Adipose tissue (tissue), 3 donors: ENCODE results near the gene TRIM17. TPM values are rescaled to one million over a fixed set of nuclear protein-coding genes. Genes with fewer than 3 reads are reported as not detected.

ENCODE experiments used
- H3K27ac ChIP-seq: one replicate; pipeline ENCODE4 v1.5.1; 2013; ENCODE audit warnings: low read depth, low read length
- WGBS, 3 donors: extraction: QIAGEN DNeasy Blood & Tissue Kit; methylation state at CpG; one replicate each; pipeline ENCODE4 v1.1.7; 2013; 5-methylcytosine and 5-hydroxymethylcytosine counted together
- polyA plus RNA-seq, 3 donors: library from polyadenylated mRNA; stranded (reverse); fragments of 200-250 nt; gene quantifications; one replicate each; pipeline ENCODE4 v1.2.3, GENCODE V29; 2013
- donor health status: healthy with polysubstance abuse.
- donor health status: Bipolar disorder and iron deficiency.
- donor health status: healthy.

TRIM17 gene
- polyA plus RNA-seq, 3 donors: 0.21 to 0.43 TPM; not detected in 1

DNA sequence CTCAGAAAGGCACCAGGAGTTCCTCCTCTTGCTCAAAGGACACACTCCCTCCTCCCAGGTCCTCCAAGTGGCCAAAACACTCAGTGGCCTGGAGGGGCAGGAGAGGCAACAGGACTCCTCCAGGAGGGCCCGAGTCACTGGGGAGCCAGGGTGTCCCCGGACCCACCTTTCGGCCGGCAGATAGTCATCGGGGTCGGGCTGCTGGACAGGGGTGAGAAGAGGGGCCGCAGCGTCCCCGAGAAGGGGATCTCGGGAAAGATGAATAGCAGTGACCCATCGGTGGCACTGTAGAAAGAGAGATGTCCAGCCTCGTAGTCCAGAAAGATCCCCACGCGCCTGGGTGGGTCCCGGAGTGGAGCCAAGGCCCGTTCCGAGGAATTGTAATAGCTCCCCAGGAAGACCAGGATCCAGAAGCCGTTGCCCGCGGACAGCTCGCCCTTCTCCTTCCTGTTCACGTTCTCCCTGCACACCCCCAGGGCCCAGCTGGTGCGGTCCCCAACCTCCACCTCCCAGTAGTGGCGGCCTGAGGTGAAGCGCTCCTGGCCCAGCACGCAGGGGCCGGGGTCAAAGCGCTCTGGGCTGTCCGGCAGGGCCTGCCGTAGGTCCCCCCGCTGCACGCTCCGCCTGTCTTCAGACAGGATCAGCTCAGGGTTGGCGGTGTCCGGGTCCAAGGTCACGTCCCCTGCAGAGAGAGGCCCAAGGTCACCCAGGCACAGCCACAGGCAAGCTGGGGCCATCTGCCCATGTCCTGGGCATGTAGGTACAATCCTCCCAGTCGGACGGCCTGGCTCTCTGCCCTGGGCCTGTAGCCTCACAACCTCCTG is 21.9 kb downstream of the TRIM17 start:
- 91 to 94% (median 93%) methylated on average over 38 of the region's 38 CpGs for WGBS, 3 donors
- H3K27ac ChIP-seq: no peak overlapping the region

DNA sequence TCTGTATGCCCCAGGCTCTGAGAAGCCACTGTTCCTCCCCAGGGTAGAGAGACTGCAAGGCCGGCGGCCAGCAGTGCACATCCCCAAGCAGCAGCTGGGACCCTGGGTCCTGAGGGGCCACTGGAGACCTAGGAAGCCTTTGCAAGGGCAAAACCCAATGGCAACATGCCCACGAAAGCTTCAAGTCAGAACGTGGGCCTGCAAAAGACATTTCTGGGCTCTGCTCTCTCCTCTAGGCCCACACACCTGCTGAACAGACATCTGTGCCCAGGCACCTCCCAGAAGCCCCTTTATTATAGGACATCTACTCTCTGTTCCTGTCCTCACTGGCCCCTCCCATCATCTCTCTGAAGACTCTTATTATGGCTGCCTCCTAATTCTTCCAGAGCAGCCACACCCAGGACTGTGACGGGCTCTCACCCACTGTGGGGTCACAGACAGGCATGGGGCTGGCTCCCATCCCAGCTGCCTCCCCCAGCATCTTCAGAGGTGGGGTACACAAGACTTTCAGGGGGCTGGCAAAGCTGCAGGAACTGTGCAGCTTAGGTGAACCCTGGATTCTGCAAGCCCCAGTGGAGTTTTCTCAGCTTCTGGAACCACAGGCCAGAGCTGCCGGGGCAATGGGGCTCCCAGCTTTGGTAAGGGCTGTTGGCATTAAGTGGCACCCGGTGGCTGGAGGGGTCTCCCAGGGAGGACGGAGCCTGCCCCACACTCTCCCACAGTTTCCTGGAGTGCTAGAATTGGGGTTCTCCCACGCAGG is 22.7 kb downstream of the TRIM17 start:
- no peak overlapping the region for H3K27ac ChIP-seq
- WGBS, 3 donors: 76 to 88% (median 84%) methylated on average over 9 of the region's 9 CpGs

DNA sequence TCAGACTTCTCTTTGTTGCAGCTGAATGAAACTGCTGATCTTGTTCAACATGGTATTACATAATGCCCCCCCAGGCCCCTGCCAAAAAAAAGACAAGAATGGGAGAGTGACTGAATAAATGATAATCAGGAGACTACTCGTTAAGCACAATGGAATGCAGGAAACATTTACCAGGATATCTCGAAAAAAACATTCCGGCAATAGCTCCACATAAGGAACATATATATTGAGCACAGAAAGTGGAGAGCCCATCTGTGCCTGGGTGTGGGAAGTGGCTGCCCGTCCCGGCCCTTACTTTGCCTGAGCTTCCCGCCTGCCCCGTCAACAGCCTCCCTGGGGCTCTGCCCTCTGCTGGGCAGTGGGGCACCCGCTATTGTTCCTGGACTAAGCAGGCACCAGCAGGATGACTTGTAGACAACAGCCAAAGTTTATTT is 23.4 kb downstream of the TRIM17 start:
- 34 to 38% (median 37%) methylated on average over 8 of the region's 8 CpGs for WGBS, 3 donors
- H3K27ac ChIP-seq: no peak overlapping the region

DNA sequence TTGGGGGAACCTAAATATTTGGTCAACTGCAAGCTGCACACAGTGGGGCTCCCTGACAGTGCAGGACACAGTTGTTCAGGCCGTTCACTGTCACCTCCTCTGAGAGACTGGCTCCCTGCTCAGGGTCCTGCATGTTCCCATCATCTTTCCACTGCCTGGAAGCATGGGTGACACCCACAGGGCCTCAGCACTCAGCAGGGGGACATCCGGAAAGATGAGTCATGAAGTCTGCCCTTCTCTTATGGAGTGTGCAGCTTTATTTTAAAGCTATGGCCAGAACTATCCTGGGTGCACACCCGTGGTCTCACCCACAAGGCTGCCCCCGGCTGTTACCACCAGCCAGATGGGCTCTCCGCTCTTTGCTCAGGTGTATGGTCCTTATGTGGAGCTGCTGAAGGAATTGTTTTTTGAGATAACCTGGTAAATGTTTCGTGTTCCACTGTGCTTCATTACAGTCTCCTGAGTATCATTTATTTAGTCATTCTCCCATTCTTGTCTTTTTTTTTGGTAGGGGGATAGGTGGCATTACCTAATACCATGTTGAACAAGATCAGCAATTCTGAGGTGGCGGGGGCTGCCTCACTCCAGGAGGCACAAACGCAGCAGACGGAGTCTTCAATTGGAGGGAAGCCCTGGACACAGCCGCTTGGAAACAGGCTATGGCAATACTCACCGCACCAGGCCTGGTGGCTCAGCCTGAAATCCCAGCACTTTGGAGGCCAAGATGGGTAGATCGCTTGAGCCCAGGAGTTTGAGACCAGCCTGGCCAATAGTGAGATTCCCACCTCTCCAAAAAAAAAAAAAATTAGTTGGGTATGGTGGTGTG is 24.3 kb downstream of the TRIM17 start:
- WGBS, 3 donors: 90 to 93% (median 92%) methylated on average over 12 of the region's 12 CpGs
- no peak overlapping the region for H3K27ac ChIP-seq

DNA sequence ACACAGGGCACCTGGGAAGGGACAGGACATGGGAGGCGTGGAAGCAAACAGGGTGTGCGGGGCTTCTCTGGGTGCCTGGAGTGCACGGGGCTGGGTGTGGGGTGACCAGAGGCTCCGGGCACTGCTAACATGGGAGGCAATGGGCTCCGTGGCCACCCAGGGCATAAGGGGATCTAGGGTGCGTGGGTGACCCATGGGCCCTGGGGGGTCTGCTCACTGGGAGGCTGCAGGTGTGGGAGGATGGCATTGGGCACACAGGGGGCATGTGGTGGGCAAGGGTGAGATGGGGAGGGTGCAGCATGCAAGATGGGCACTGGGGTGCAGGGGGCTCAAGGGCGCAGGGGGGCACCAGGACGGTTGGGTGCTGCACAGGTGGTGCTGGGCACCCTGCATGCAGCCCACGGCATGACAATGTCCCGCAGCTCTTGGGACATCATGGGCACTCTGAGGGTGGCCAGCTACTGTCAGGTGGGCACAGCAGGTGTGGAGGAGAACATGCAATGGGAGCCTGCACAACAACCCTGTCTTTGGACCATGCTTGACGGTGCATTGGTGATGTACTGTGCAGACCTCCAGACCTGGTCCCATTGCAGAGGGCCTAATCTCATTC is 25.1 kb downstream of the TRIM17 start:
- 89 to 93% (median 91%) methylated on average over 11 of the region's 11 CpGs for WGBS, 3 donors

DNA sequence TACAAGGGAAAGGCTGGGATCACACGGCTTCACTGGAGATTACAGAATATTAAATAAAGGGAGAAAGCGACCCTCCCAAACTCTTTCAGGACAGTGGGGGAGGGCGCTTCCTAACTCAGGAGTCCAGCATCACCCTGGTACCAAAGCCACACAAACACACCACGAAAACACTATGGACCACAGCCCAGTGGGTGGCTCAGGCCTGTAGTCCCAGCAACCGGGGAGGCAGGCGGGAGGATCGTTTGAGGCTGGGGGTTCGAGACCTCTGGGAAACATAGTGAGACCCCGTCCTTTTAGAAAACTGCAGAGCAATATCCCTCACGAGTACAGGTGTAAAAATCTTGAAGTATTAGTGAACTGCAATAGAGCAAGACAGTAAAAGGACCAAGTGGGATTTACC is 26.0 kb downstream of the TRIM17 start:
- 81 to 87% (median 87%) methylated on average over 10 of the region's 10 CpGs for WGBS, 3 donors
- no peak overlapping the region for H3K27ac ChIP-seq

More for the DNA sequence above, 25.1 kb downstream of the TRIM17 start:
- no peak overlapping the region for H3K27ac ChIP-seq

DNA sequence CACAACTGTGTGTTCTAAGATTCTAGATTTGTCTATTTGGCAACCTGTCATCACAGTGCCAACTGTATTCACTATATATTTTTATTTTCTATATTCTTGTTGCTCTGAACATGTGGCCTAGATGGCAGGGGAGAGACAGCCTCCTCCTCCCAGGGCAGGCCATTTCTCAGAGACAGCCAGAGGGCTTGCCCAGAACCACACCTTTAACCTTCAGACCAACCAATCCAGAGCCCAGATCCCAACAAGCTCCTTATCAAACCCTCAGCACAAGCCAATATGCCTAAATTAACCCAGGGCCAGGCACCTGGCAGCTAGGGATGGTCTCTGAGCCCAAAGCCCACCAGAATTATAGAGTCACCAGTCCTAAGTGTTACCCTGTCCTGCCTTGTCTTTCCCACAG is 29.3 kb downstream of the TRIM17 start:
- H3K27ac ChIP-seq: no peak overlapping the region

DNA sequence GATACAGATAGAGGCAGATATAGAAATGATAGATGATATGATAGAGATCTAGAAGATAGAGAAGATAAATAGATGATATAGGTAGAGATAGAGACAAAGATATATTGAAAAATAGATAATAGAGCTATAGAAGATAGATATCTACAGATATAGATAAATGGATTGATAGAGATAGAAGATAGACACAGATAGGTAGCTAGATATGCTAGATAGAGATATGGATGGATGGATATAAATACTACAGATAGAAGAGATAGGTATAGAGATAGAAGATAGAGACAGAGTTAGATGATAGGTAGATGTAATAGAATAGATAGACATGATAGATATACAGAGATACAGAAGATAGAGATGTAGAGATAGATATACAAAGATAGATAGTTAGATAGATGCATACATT is 31.4 kb downstream of the TRIM17 start:
- H3K27ac ChIP-seq: no peak overlapping the region

DNA sequence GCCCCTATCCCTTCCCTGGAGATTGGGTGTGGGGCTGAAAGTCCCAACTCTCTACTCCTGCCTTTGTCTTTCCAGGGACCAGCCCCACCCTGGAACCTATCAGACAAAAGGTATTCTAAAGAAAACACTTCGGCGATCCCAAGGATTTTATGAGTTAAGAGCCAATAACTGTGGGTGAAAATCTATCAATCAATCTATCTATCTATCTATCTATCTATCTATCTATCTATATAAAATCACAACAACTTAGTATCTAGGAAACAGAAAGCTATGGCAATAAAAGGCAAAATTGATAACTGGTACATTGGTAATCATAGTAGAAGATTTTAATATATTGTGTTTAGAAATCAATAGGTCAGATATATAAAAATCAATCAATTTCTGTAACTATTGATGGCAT is 32.9 kb downstream of the TRIM17 start:
- 61 to 90% (median 89%) methylated on average over 2 of the region's 2 CpGs for WGBS, 3 donors
- no peak overlapping the region for H3K27ac ChIP-seq

DNA sequence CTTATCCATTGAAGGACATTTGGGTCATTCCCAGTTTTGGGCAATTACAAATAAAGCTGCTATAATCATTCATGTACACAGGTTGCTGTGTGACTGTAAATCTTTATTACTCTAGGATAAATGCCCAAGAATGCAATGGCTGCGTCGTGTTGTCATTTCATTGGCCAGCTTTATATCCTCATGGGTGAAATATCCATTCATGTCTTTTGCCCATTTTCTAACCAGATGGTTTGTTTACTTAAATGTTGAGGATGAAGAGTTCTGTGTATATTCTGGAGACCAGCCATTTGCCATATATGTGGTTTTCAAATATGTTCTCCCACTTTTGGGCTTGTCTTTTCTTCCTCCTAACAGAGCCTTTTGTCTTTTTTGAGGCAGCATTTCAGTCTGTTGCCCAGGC is 35.3 kb downstream of the TRIM17 start:
- H3K27ac ChIP-seq: no peak overlapping the region
- WGBS, 3 donors: 77 to 87% (median 86%) methylated on average over 2 of the region's 2 CpGs

DNA sequence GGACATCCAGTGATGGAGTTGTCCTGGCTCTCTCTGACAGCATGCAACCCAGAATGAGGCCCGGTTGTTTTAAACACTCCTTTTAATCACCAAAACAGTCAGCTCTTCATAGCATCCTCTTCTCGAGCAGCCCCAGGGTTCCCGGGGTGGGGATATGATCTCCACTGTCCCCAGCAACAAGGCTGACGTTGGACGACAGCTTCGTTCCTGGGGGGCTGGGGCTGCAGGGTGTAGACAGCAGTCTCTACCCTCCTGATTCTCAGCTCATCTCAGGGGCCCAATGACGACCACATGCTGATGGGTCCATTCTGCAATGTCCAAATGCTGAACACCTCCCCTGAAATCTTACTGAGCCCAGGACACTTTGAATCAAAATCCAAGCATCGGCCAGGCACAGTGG is 37.0 kb downstream of the TRIM17 start:
- WGBS, 3 donors: 74 to 85% (median 80%) methylated on average over 8 of the region's 8 CpGs
- H3K27ac ChIP-seq: no peak overlapping the region

DNA sequence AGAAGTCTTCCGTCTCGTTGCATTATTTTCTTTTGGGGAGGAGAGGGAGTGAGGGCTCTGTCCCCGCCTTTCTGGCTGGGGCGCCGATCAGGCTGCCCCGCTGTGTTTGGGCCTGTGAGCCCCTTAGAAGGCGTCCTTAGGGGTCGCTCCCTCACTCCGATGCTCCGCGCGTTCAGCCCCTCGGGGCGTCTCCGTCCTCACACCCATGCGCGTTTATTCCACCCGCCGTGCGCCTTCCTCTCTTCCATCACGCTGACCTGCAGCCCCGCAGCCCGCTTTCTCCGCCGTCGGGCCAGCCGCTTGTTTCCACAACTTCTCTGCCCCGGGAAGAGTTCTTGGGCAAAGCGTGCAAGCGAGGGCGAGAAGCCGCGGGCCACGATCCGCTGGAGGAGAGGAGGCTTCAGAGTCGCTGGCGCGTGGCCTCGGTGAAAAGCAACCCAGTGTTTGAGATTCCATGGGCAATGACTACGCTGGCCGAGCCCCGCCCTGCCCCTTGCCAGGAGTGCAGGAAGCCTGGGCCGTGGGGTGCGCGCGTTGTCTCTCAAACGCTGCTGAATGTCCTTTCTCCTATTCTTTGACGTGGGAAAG is 37.7 kb downstream of the TRIM17 start:
- WGBS, 3 donors: 3 to 6% (median 5%) methylated on average over 45 to 48 of the region's 48 CpGs
- no peak overlapping the region for H3K27ac ChIP-seq

DNA sequence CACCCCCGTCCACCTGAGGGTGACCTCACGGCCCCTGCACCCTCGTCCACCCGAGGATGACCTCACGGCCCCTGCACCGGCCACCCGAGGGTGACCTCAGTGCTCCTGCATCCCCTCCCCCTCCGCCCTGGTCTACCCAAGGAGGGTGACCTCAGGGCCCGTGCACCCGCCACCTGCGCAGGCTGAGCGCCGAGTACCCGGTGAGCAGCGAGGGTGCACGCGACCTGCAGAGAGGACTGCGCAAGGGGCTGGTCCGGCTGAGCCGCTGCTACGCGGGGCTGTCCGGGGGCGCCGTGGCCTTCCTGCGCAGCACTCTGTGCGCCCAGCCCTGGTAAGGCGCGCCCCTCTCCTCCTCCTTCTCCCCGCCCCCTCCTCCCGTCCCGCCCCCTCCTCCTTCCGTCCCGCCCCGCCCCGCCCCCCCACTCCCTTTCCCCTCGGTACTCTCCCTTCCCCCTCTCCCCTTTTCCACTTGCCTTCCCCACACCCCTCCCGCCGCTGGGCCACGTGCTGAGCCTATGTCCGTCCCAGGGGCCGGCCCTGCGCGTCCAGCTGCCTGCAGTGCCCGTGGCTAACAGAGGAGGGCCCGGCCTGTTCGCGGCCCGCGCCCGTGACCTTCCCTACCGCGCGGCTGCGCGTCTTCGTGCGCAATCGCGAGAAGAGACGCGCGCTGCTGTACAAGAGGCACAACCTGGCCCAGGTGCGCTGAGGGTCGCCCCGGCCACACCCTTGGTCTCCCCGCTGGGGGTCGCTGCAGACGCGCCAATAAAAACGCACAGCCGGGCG is 38.4 kb downstream of the TRIM17 start:
- no peak overlapping the region for H3K27ac ChIP-seq
- 4 to 9% (median 8%) methylated on average over 59 to 63 of the region's 73 CpGs for WGBS, 3 donors

DNA sequence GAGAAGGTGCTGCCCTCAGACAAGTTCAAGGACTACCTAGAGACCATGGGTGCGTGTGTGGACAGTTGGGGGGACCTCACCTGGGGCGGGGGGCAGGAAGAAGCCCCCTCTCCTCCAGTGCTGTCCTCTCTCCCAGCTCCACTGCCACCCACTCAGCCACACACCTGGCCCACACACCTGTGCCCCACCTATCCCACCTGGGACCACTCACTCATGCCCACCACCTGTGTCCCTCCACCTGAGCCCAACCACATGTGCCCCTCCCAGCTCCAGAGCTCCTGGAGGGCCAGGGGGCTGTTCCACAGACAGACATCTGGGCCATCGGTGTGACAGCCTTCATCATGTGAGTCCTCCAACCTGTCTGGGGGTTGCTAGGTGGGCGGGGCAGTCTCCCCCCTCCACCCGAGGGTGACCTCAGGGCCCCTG is 39.0 kb downstream of the TRIM17 start:
- H3K27ac ChIP-seq: no peak overlapping the region
- 65 to 74% (median 73%) methylated on average over 5 of the region's 5 CpGs for WGBS, 3 donors

DNA sequence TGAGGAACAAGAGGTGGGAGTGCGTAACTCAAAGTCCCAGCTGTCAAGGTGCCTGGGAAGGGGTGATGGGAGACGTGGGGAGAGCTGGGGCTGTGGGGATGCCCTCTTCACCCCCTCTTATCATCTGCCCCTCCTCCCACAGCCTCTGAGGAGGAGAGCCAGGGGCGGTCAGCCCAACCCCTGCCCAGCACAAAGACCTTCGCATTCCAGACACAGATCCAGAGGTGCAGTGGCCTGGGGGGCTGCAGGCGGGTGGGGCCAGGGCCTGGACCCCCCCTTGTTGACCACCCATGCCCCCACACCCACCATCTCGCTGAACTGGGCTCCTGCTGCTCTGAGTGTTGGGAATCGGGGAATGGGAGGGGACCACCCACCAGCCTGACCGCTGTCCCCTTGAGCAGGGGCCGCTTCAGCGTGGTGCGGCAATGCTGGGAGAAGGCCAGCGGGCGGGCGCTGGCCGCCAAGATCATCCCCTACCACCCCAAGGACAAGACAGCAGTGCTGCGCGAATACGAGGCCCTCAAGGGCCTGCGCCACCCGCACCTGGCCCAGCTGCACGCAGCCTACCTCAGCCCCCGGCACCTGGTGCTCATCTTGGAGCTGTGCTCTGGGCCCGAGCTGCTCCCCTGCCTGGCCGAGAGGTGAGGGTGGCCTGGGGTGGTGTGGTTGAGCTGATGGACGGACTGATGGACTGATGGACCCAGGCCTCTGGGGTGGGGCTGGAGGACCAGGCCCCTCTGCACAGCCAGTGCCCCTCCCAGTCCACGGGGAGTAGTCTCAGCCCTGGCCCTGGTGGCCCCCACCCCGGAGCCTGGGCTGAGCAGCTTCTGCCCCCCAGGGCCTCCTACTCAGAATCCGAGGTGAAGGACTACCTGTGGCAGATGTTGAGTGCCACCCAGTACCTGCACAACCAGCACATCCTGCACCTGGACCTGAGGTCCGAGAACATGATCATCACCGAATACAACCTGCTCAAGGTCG is 39.7 kb downstream of the TRIM17 start:
- H3K27ac ChIP-seq: no peak overlapping the region
- 90 to 96% (median 95%) methylated on average over 31 of the region's 31 CpGs for WGBS, 3 donors

DNA sequence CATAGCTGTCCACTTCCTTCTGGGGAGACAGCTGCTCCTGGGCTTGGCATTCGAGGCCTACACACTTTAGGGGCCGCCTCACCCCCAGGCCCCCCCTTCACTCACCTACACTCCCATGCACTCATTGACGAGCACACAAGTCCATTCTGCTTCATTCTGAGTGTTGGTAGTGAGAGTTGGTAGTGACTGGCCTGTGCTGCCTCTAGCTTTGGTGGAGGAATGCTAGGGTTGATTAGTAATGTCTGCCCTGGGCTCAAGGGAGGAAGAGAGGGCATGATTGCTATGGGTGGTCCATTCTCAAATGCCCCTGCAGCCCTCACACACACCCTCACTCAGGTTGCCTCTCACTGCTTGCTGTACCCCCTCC is 40.4 kb downstream of the TRIM17 start:
- 82 to 93% (median 88%) methylated on average over 3 of the region's 3 CpGs for WGBS, 3 donors
- no peak overlapping the region for H3K27ac ChIP-seq
